HG03039 (cell line): ENCODE measurements around the gene POLR1D.

Experiments used
- ATAC-seq: cut with Tn5 transposase; IDR thresholded peaks from one replicate; pipeline ENCODE4 v1.9.1; 2021; ENCODE audit warnings: mild to moderate bottlenecking, moderate library complexity; ENCODE audit not compliant: unreplicated experiment

POLR1D gene

GRCh38 chr13:27637289-27637626 is 15.6 kb downstream of the POLR1D start:
- no peak for ATAC-seq

GRCh38 chr13:27638001-27638400 is 16.3 kb downstream of the POLR1D start:
- ATAC-seq: no peak

- ATAC-seq: no peak
Measured at GRCh38 chr13:27638521-27638920, 16.8 kb downstream of the POLR1D start.

- ATAC-seq: no peak
Measured at GRCh38 chr13:27639186-27639585, 17.5 kb downstream of the POLR1D start.

- ATAC-seq: no peak
Measured at GRCh38 chr13:27641711-27642502, 20.2 kb downstream of the POLR1D start.

GRCh38 chr13:27643334-27644132 is 21.8 kb downstream of the POLR1D start:
- ATAC-seq: no peak

GRCh38 chr13:27644302-27644701 is 22.6 kb downstream of the POLR1D start:
- no peak for ATAC-seq

GRCh38 chr13:27650312-27650711 is 28.6 kb downstream of the POLR1D start:
- no peak for ATAC-seq

GRCh38 chr13:27654059-27654458 is 32.4 kb downstream of the POLR1D start:
- no peak for ATAC-seq

- ATAC-seq: no peak
Measured at GRCh38 chr13:27654816-27655215, 33.1 kb downstream of the POLR1D start.

- no peak for ATAC-seq
Measured at GRCh38 chr13:27657724-27658123, 36.0 kb downstream of the POLR1D start.

GRCh38 chr13:27658546-27658945 is 36.9 kb downstream of the POLR1D start:
- no peak for ATAC-seq

GRCh38 chr13:27659145-27659865 is 37.6 kb downstream of the POLR1D start:
- ATAC-seq: no peak

- ATAC-seq: no peak
Measured at GRCh38 chr13:27660511-27660910, 38.8 kb downstream of the POLR1D start.

- no peak for ATAC-seq
Measured at GRCh38 chr13:27661017-27661416, 39.3 kb downstream of the POLR1D start.

GRCh38 chr13:27662738-27663470 is 41.2 kb downstream of the POLR1D start:
- no peak for ATAC-seq

- ATAC-seq: no peak
Measured at GRCh38 chr13:27663947-27664346, 42.3 kb downstream of the POLR1D start.

GRCh38 chr13:27665333-27665732 is 43.6 kb downstream of the POLR1D start:
- no peak for ATAC-seq

- no peak for ATAC-seq
Measured at GRCh38 chr13:27665761-27666160, 44.1 kb downstream of the POLR1D start.

GRCh38 chr13:27666951-27667350 is 45.3 kb downstream of the POLR1D start:
- no peak for ATAC-seq

- no peak for ATAC-seq
Measured at GRCh38 chr13:27667946-27668345, 46.3 kb downstream of the POLR1D start.
